CD4-positive, alpha-beta T cell treated with Interleukin-15 for 1 hour (primary cell): ENCODE data around the gene CMIP.

ENCODE experiments used
- DNase-seq: peaks from one replicate; pipeline ENCODE4 v3.0.0-alpha.2; 2020

Gene CMIP

GRCh38 chr16:81645925-81646324, 201.3 kb downstream of the CMIP start:
- no peak for DNase-seq

DNA sequence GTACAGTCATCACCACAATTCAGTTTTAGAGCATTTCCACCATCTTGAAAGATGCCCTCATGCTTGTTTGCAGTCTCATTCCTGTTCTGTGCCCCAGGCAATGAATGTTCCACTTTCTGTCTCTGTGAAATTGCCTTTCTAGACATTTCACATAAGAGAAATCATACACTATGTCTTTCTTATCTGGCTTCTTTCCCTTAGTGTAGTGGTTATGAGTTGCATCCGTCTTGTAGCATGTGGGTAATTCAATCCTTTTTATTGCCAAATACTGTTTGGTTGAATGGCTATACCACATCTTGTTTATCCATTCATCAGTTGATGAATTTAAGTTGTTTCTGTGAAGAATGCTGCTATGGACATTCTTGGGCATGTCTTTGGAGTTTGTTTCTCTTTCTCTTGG, 202.0 kb downstream of the CMIP start:
- DNase-seq = no peak

DNA sequence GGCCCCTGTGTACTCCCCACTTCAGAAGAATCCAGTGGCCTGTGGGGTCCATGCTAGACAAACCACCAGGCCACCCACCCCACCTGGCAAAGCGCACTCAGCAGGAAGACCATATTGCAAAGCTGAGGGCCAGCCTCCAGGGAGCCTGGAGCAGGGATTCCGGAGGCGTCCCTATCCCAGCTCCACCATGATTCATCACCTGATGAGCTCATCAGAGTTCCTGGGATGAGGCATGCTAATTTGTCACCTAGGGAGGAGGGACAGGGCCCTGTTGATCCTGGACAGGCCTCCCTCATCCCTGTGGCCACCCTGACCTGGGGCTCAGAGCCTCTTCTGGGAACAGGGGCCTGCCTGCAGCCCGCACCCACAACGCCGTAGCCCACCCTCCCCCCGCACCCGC, 202.9 kb downstream of the CMIP start:
- DNase-seq = no peak

DNA sequence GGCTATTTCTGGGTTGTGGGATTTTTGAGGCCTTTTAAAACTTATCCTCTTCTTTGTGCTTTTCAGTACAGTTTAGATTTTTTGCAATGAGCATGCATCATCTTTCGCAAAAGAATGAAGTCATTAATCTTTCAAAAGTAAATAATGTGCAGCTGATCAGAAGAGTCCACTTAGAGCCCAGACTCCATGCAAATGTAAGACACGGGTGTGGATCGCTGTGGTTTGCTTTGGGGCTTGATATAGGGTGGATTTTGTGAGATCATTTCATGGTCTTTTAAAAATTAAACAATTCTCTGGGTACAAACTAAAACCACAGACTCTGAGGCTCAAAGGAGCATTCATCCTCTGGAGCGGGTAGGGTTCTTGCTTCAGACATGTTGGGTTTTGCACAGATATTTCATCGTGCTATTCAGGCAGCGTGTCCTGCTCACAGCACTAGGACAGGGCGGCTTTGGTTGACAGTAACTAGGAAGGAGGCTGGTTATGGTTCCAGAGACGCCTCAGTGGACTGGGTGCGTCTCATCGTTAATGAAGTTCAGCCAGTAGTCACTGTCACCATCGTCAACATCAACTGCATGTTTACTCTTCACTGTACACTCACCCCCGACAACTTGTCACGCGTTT, 205.1 kb downstream of the CMIP start:
- no peak for DNase-seq

GRCh38 chr16:81650281-81650680, 205.7 kb downstream of the CMIP start:
- no peak for DNase-seq

GRCh38 chr16:81650982-81651562, 206.5 kb downstream of the CMIP start:
- DNase-seq = no peak

DNA sequence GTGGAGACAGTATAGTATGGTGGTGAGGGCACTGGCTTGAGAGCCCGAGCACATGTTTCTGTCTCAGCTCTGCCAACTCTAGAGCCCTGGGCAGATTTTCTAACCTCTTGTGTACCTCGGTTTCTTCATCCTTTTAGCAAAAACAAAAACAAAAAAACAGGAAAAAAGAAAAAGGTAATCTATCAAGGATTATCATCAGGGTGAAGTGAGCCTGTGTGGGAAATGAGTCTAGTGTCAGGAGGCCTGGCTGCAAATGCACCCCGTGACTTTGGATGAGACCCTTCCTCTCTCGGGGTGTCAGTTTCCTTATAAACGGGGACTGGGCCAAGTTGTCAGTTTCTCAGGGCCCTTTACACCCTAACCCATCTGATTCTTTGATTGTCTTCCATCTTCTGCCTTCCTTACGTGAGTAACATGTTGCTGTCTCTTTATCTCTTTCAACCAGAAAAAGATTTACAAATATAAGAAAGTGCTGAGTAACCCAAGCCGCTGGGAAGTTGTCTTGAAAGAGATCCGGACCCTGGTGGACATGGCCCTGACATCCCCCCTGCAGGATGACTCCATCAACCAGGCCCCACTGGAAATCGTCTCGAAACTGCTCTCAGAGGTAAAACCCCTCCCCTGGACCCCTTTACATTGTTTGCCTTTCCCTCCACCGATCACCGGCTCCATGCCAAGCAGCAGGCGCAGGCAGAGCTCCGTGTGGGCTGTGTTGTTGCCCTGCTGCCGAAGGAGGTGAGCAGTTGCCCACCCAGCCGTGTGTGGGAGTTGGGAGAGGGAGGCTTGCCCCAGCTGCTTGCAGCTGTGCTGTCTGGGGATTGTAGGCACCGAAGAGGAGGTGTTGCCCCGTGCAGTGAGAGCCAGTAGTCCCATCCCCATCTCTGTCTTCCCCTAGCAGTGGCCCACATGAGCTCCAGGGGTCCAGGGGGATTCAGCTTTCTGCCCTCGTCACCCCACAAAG, 207.4 kb downstream of the CMIP start:
- DNase-seq = no peak

GRCh38 chr16:81652798-81653505, 208.3 kb downstream of the CMIP start:
- DNase-seq = no peak

- DNase-seq = no peak
These were observed 209.7 kb downstream of the CMIP start for GRCh38 chr16:81654346-81654745.

GRCh38 chr16:81655469-81656162, 211.0 kb downstream of the CMIP start:
- no peak for DNase-seq

DNA sequence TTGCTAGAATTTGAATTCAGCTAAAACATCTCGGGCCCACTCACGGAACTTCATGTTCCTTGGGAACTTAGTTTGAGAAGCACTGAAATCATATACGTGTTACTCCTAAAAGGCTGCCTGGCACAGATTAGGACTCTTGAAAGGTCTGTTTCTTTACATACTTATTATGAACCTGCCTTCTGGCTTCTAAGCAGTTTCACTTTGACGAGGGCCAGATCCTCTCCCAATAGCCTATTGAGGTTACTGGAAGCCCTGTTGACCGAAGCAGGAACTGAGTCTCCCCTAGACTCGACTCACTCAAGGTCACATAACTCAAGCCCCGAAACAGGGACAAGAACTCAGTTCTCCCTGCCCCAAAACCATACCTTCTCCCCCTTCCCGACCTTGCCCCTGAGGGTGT, 212.6 kb downstream of the CMIP start:
- no peak for DNase-seq

DNA sequence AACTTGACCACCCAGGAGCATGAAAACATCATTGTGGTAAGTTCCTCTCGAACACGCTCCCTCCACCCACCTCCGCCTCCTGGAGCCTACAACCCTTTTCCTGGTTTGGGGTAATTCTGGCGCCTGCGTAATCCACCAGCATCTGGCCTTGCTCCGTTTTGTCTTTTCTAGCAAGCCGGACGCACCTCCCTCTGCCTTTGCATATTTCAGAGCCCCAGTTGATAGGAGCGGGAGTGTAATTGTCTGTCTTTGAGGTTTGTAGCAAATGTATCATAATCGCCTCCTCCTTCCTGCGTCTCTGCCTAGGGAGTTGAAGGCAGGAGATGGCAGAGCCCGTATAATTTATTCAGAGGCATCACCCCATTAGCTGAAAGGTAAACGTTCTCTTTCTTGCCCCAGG, 213.2 kb downstream of the CMIP start:
- DNase-seq = no peak

DNA sequence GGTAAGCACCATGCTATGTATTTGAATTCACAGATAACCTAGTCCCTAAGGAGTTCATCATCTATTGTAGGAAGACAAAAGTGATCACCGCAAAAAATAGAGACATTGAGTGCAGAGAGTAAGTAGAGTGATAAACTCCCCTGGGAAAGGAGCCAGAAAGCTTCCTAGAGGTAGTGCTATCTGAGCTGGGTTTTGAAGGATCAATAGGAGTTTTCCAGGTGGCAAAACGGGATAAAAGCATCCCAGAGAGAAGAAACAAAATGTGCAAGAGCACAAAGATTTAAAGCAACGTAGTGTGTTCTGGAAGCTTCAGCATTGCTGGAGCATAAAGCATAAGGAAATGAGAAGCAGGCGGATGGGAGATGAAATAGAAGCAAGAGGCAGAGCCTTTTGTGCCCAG, 213.8 kb downstream of the CMIP start:
- no peak for DNase-seq

DNA sequence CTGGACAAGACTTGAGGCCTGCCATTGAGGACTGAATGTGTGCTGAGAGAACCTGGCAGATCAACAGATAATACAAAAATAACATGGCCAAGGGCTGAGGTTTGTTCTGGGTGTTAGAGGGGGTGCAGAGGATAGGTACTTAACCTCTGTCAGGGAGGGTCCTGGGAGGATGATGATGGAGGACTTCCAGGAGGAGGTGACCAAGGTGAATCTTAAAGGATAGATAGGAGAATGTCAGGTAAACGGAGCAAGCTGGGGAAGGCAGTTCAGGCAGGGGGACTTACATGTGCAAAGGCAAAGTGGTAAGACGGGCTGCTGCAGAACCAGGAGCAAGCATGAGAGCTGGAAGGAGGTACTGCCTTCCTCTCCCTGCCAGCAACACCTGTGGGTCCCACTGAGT, 214.6 kb downstream of the CMIP start:
- no peak for DNase-seq

DNA sequence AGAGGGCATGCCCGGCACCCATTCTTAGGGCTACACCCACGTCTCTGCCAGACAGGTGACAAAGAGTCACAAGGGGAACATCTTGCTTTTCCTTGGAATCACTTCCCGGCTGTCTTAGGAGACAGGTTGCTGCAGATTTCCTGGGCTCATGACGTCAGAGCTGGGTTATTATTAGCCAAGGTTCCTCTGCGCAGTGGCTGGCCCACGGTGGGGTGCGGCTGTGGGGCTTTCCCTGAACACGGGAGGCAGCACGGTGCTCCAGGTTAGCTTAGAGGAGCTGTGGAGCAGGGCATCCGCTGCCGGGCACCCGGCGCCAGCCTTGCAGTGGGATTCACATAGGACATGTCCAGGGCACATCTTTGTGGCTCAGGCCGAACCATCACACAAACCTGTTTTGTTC, 216.5 kb downstream of the CMIP start:
- no peak for DNase-seq

DNA sequence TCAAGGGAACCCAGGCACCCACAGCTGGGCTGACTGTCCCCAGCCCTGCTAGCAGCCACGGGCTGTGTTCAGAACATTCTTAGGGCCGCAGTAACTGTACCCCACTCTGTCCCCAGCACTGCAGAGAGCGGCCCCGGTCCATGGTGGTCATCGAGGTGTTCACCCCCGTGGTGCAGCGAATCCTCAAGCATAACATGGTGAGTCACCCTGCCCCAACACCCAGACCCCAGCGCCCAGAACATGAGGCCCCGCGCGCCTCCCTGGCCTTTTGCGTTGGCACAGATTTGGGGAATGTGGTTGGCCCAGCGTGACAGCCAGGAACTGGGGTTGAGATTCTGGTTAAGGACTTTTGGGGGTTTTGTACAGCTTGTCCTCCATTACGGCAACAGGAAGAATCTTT, 219.5 kb downstream of the CMIP start:
- DNase-seq = no peak

GRCh38 chr16:81665588-81665987, 221.0 kb downstream of the CMIP start:
- no peak for DNase-seq

- DNase-seq = no peak
These were observed 221.5 kb downstream of the CMIP start for GRCh38 chr16:81666113-81666512.

DNA sequence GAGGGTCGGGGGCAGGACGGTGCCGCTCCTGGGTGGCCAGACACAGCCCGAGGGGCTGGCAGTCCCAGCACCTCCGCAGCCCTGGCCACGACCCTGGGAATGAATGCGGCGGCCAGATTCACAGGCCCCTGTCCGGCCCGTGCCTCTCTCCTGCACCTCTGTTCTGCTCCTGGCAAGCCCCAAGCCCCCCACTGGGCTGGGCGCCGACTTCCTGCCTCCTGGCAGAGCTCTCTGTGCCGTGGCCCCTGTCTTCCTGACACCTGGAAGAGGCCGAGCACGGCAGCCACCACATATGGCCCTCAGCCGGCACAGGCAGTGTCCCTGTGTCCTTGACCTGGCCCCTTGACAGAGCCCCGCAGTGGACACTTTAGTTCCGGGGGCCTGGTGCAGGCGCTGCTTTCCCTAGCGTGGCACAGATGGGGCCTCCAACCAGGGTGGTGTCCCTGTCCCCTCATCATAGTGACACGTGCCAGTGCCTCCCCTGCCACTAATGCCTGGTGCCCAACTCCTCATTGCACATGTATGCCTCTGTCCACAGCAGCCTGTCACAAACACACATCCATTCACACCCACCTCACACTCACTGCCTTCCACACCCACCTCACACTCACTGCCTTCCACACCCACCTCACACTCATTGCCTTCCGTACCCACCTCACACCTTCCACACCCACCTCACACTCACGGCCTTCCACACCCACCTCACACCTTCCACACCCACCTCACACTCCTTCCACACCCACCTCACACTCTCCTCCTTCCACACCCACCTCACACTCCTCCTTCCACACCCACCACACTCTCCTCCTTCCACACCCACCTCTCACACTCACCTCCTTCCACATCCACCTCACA, 223.9 kb downstream of the CMIP start:
- DNase-seq = no peak

- DNase-seq = no peak
These were observed 225.1 kb downstream of the CMIP start for GRCh38 chr16:81669473-81670350.
